ENCODE data around the gene HMGCS1.
"Not testable (repeated sequence)": the region's sequence is repeated elsewhere in the genome, so short reads cannot be mapped to it uniquely, and the experiment has no call there.

The HMGCS1 gene

DNA sequence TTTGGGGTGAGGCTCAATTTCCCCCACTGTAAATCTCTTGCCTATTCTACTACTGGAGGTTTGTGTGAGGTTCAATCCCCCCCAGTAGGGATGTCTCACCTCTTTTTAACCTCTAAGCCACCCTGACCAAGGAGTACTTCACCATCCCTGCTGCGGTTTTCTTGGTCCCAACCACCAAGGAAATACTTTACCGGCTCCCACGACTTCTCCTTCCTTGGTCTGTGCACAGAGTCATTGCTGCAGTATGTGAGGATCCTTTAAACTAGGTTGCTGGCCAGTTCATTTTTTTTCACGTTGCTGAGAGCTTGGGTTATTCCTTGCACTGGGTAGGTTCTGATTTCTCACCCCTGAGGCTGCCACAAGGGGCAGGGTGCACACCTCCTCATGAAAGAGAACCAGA, 22.5 kb upstream of the HMGCS1 start:
- in situ Hi-C loops (cut with HindIII; ENCODE audit: low sequenced_read_pairs): no loop called here
- no peak for TF ChIP-seq CTCF (IDR thresholded peaks at IDR 0.05; ENCODE audit: low read depth, low read length, missing control alignments)
- H3K4me3 ChIP-seq (ENCODE audit: low read depth, low read length): no peak overlapping the region
- DNase-seq (ENCODE audit: low read depth): no peak

DNA sequence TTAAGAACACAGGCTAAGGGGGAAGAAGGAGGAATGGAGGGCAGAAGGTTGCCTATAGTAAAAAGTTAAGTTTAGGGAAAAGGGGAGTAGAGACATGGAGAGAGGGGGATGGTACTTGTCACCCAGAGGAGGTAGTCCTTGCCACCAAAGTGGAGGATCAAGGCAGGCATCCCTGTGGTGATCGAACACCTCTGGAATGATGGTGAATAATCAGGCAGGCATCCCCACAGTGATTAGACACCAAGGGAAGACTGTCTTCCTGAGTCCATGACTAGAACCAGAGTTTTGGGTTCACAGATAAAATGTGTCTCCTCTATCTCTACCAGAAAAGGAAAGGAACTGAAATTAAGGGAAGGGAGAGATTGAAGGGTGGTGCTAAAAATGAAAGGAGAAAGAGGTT, 19.2 kb upstream of the HMGCS1 start:
- in situ Hi-C loops (cut with HindIII; ENCODE audit: low sequenced_read_pairs): no loop called here
- TF ChIP-seq CTCF (IDR thresholded peaks at IDR 0.05; ENCODE audit: low read depth, low read length, missing control alignments): no peak
- DNase-seq (ENCODE audit: low read depth): no peak
- no peak overlapping the region for H3K4me3 ChIP-seq (ENCODE audit: low read depth, low read length)

DNA sequence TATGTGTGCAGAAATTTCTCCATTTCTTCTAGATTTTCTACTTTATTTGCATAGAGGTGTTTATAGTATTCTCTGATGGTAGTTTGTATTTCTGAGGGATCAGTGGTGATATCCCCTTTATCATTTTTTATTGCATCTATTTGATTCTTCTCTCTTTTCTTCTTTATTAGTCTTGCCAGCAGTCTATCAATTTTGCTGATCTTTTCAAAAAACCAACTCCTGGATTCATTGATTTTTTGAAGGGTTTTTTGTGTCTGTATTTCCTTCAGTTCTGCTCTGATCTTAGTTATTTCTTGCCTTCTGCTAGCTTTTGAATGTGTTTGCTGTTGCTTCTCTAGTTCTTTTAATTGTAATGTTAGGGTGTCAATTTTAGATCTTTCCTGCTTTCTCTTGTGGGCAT, 12.4 kb upstream of the HMGCS1 start:
- in situ Hi-C loops (cut with HindIII; ENCODE audit: low sequenced_read_pairs): not testable (repeated sequence)

DNA sequence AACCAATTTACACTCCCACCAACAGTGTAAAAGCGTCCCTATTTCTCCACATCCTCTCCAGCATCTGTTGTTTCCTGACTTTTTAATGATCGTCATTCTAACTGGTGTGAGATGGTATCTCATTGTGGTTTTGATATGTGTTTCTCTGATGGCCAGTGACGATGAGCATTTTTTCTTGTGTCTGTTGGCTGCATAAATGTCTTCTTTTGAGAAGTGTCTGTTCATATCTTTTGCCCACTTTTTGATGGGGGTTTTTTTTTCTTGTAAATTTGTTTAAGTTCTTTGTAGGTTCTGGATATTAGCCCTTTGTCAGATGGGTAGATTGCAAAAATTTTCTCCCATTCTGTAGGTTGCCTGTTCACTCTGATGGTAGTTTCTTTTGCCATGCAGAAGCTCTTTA, 10.3 kb upstream of the HMGCS1 start:
- in situ Hi-C loops (cut with HindIII; ENCODE audit: low sequenced_read_pairs); H3K4me3 ChIP-seq (ENCODE audit: low read depth, low read length); DNase-seq (ENCODE audit: low read depth): not testable (repeated sequence)

More for the DNA sequence above, 12.4 kb upstream of the HMGCS1 start:
- not testable (repeated sequence) for H3K4me3 ChIP-seq (ENCODE audit: low read depth, low read length); DNase-seq (ENCODE audit: low read depth)

DNA sequence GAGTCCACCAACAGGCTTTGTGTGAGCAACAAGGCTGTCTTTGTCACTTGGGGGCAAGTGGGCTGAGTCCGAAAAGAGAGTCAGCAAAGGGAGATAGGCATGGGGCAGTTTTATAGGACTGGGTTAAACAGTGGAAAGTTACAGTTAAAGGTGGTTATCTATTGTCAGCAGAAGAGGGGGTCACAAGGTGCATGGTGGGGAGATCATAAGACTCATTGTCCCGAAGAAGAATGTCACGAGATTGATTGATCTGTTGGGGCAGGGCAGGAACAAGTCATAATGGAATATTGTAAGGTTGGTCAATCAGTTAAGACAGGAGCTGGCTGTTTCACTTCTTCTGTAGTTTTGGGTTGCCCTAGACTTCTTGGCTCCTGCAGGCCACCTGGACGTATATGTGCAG, 7.6 kb upstream of the HMGCS1 start:
- DNase-seq (ENCODE audit: low read depth): no peak
- TF ChIP-seq CTCF (IDR thresholded peaks at IDR 0.05; ENCODE audit: low read depth, low read length, missing control alignments): no peak
- H3K4me3 ChIP-seq (ENCODE audit: low read depth, low read length): no peak overlapping the region
- in situ Hi-C loops (cut with HindIII; ENCODE audit: low sequenced_read_pairs): no loop called here

GRCh38 chr5:43316421-43316820, 3.2 kb upstream of the HMGCS1 start:
- no peak overlapping the region for H3K4me3 ChIP-seq (ENCODE audit: low read depth, low read length)
- TF ChIP-seq CTCF (IDR thresholded peaks at IDR 0.05; ENCODE audit: low read depth, low read length, missing control alignments): no peak
- DNase-seq (ENCODE audit: low read depth): no peak
- in situ Hi-C loops (cut with HindIII; ENCODE audit: low sequenced_read_pairs): no loop called here

- TF ChIP-seq CTCF (IDR thresholded peaks at IDR 0.05; ENCODE audit: low read depth, low read length, missing control alignments): no peak
- DNase-seq (ENCODE audit: low read depth): no peak
- no peak overlapping the region for H3K4me3 ChIP-seq (ENCODE audit: low read depth, low read length)
- in situ Hi-C loops (cut with HindIII; ENCODE audit: low sequenced_read_pairs): no loop called here
Measured at GRCh38 chr5:43315682-43316081, 2.5 kb upstream of the HMGCS1 start.

GRCh38 chr5:43315263-43315662, 2.1 kb upstream of the HMGCS1 start:
- DNase-seq (ENCODE audit: low read depth): no peak
- H3K4me3 ChIP-seq (ENCODE audit: low read depth, low read length): no peak overlapping the region
- no peak for TF ChIP-seq CTCF (IDR thresholded peaks at IDR 0.05; ENCODE audit: low read depth, low read length, missing control alignments)
- in situ Hi-C loops (cut with HindIII; ENCODE audit: low sequenced_read_pairs): no loop called here
